Ishikawa (cell line): ENCODE data around the gene SPATA6.

ENCODE experiments used
- CEBPB ChIP-seq: IDR thresholded peaks from 2 replicates; pipeline ENCODE4 v1.6.1; 2012
- CREB1 ChIP-seq: IDR thresholded peaks from 2 replicates; pipeline ENCODE4 v1.6.1; 2012; ENCODE audit warnings: low read depth
- EGR1 ChIP-seq: IDR thresholded peaks from 2 replicates; pipeline ENCODE4 v1.6.1; 2012
- EP300 ChIP-seq: IDR thresholded peaks from 2 replicates; pipeline ENCODE4 v1.6.1; 2012; ENCODE audit warnings: borderline replicate concordance
- FOXM1 ChIP-seq: IDR thresholded peaks from 2 replicates; pipeline ENCODE4 v1.6.1; 2012; ENCODE audit warnings: low read depth, borderline replicate concordance
- MAX ChIP-seq: IDR thresholded peaks from 2 replicates; pipeline ENCODE4 v1.6.1; 2012
- NFIC ChIP-seq: IDR thresholded peaks from 2 replicates; pipeline ENCODE4 v1.6.1; 2012
- RAD21 ChIP-seq: IDR thresholded peaks from 2 replicates; pipeline ENCODE4 v1.6.1; 2012; ENCODE audit warnings: low read depth
- TAF1 ChIP-seq: IDR thresholded peaks from 2 replicates; pipeline ENCODE4 v1.6.1; 2012; ENCODE audit warnings: low read depth, mild to moderate bottlenecking
- TCF12 ChIP-seq: IDR thresholded peaks from 2 replicates; pipeline ENCODE4 v1.6.1; 2012; ENCODE audit warnings: low read depth
- TEAD4 ChIP-seq: IDR thresholded peaks from 2 replicates; pipeline ENCODE4 v1.6.1; 2012
- USF1 ChIP-seq: IDR thresholded peaks from 2 replicates; pipeline ENCODE4 v1.6.1; 2012
- YY1 ChIP-seq: IDR thresholded peaks from 2 replicates; pipeline ENCODE4 v1.6.1; 2012; ENCODE audit warnings: low read depth
- ZBTB7A ChIP-seq: IDR thresholded peaks from 2 replicates; pipeline ENCODE4 v1.6.1; 2012; ENCODE audit warnings: low read depth
- TF ChIP-seq, protein P1 (sequence below): IDR thresholded peaks from 2 replicates; pipeline ENCODE4 v1.6.1; 2012; ENCODE audit warnings: low read depth, mild to moderate bottlenecking

SPATA6 gene

GRCh38 chr1:48292706-48293105 is 179.3 kb downstream of the SPATA6 start:
- TF ChIP-seq USF1, result no peak
- no peak for TF ChIP-seq CREB1
- TF ChIP-seq, protein P1, sequence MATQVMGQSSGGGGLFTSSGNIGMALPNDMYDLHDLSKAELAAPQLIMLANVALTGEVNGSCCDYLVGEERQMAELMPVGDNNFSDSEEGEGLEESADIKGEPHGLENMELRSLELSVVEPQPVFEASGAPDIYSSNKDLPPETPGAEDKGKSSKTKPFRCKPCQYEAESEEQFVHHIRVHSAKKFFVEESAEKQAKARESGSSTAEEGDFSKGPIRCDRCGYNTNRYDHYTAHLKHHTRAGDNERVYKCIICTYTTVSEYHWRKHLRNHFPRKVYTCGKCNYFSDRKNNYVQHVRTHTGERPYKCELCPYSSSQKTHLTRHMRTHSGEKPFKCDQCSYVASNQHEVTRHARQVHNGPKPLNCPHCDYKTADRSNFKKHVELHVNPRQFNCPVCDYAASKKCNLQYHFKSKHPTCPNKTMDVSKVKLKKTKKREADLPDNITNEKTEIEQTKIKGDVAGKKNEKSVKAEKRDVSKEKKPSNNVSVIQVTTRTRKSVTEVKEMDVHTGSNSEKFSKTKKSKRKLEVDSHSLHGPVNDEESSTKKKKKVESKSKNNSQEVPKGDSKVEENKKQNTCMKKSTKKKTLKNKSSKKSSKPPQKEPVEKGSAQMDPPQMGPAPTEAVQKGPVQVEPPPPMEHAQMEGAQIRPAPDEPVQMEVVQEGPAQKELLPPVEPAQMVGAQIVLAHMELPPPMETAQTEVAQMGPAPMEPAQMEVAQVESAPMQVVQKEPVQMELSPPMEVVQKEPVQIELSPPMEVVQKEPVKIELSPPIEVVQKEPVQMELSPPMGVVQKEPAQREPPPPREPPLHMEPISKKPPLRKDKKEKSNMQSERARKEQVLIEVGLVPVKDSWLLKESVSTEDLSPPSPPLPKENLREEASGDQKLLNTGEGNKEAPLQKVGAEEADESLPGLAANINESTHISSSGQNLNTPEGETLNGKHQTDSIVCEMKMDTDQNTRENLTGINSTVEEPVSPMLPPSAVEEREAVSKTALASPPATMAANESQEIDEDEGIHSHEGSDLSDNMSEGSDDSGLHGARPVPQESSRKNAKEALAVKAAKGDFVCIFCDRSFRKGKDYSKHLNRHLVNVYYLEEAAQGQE, result no peak
- no peak for TF ChIP-seq FOXM1
- no peak for TF ChIP-seq YY1
- no peak for TF ChIP-seq TAF1
- TF ChIP-seq CEBPB, result no peak
- no peak for TF ChIP-seq TEAD4
- no peak for TF ChIP-seq RAD21
- TF ChIP-seq MAX, result no peak

GRCh38 chr1:48291421-48291820 is 180.6 kb downstream of the SPATA6 start:
- no peak for TF ChIP-seq EGR1
- no peak for TF ChIP-seq TEAD4
- TF ChIP-seq EP300, result no peak
- TF ChIP-seq MAX, result no peak
- no peak for TF ChIP-seq RAD21
- no peak for TF ChIP-seq CREB1
- TF ChIP-seq, protein P1, result no peak
- no peak for TF ChIP-seq USF1
- no peak for TF ChIP-seq TAF1
- no peak for TF ChIP-seq ZBTB7A
- no peak for TF ChIP-seq YY1
- no peak for TF ChIP-seq TCF12
- TF ChIP-seq CEBPB, result no peak
- no peak for TF ChIP-seq NFIC
- TF ChIP-seq FOXM1, result no peak

GRCh38 chr1:48285525-48285924 is 186.5 kb downstream of the SPATA6 start:
- TF ChIP-seq USF1 (no peak), NFIC (no peak), CEBPB (no peak), FOXM1 (no peak), MAX (no peak), TEAD4 (no peak), TAF1 (no peak), EGR1 (no peak), ZBTB7A (no peak), CREB1 (no peak), TCF12 (no peak)
- TF ChIP-seq, protein P1, result no peak

- TF ChIP-seq CEBPB, result no peak
- TF ChIP-seq, protein P1, result no peak
- TF ChIP-seq CREB1, result no peak
- TF ChIP-seq TEAD4, result no peak
- no peak for TF ChIP-seq EGR1
- TF ChIP-seq MAX, result no peak
- no peak for TF ChIP-seq FOXM1
- TF ChIP-seq USF1, result no peak
- TF ChIP-seq ZBTB7A, result no peak
- no peak for TF ChIP-seq TCF12
- no peak for TF ChIP-seq EP300
- TF ChIP-seq TAF1, result no peak
- TF ChIP-seq YY1, result no peak
- TF ChIP-seq NFIC, result no peak
- no peak for TF ChIP-seq RAD21
These were observed 205.4 kb downstream of the SPATA6 start for GRCh38 chr1:48266576-48266975.
